HepG2 (cell line): Measurements from ENCODE around the gene TNFRSF1B. TPM values are rescaled to one million over a fixed set of nuclear protein-coding genes. Genes with fewer than 3 reads are reported as not detected.

Experiments
- ATAC-seq: fragments of 200-7000 bp; cut with Tn5 transposase; 3 replicates; pipeline ENCODE4 v1.9.1; 2020; ENCODE audit warnings: mild to moderate bottlenecking, moderate library complexity
- BruUV-seq: library from RNA; stranded (reverse); fragments of 400-500 nt; replicated peaks from 2 replicates; lab custom pipeline; 2021; lab: Mats Ljungman, UMichigan
- CTCF ChIA-PET: fragments of 300-600 bp; formaldehyde crosslinking; extraction: SDS; loops from one replicate; lab custom pipeline; 2021; ENCODE audit warnings: low total read pairs, inconsistent platforms, low intra/inter-chr PET ratio; lab: Yijun Ruan, JAX
- POLR2A ChIA-PET: fragments of 350-600 bp; sonication (Branson Sonifier 250); formaldehyde crosslinking; loops from one replicate; lab custom pipeline; 2020; ENCODE audit warnings: antibody characterized with exemption, inconsistent platforms; lab: Yijun Ruan, JAX
- DNase-seq: peaks from one replicate; pipeline ENCODE4 v3.0.0-alpha.2; 2015; ENCODE audit warnings: low spot score
- FAIRE-seq: peaks from 3 replicates; lab custom pipeline; 2011; peaks lifted over from hg19 to GRCh38; lab: Jason Lieb, UNC
- H2AFZ ChIP-seq: one replicate; pipeline ENCODE4 v1.6.1; 2011; ENCODE audit warnings: low read length, inconsistent platforms
- H3K27ac ChIP-seq: fragments of 300-600 bp; 3 replicates; pipeline ENCODE4 v1.8.0; 2011; ENCODE audit warnings: mixed run types, mild to moderate bottlenecking, mixed read lengths, low read length, inconsistent platforms; ENCODE audit not compliant: insufficient read depth; ENCODE audit errors: extremely low read length
- H3K27me3 ChIP-seq, 2 experiments: fragments of 200-600 bp in 1 of 2; 2 replicates in 1 of 2; 3 replicates in 1 of 2; pipeline versions ENCODE4 v1.6.0 to v1.8.0; 2011; ENCODE audit warnings: low read length in 2 of 2, mild to moderate bottlenecking in 2 of 2, moderate library complexity in 2 of 2, inconsistent platforms in 1 of 2; ENCODE audit not compliant: insufficient read depth in 2 of 2, control insufficient read depth in 1 of 2
- H3K36me3 ChIP-seq, 2 experiments: fragments of 200-600 bp in 1 of 2; replicated peaks in 1 of 2; 2 replicates in 1 of 2; 3 replicates in 1 of 2; pipeline versions ENCODE4 v1.5.1 to v1.8.0; 2011; ENCODE audit warnings: low read length in 2 of 2, inconsistent platforms in 1 of 2; ENCODE audit not compliant: insufficient read depth in 2 of 2, control insufficient read depth in 1 of 2
- H3K4me1 ChIP-seq: 2 replicates; pipeline ENCODE4 v1.5.1; 2012; ENCODE audit warnings: low read length, inconsistent platforms; ENCODE audit not compliant: insufficient read depth
- H3K4me2 ChIP-seq: 2 replicates; pipeline ENCODE4 v1.6.0; 2011; ENCODE audit warnings: low read depth, low read length, inconsistent platforms
- H3K4me3 ChIP-seq, 3 experiments: fragments of 200-600 bp in 1 of 3; sonication (generic), shearing (Covaris generic) in 1 of 3; replicated peaks in 1 of 3; 2 replicates each; pipeline ENCODE4 v1.5.1; 2011 to 2016; ENCODE audit warnings: low read length in 3 of 3, inconsistent platforms in 2 of 3, low read depth in 2 of 3, mild to moderate bottlenecking in 2 of 3, control low read depth in 1 of 3, mixed read lengths in 1 of 3; ENCODE audit not compliant: insufficient read depth in 1 of 3
- H3K79me2 ChIP-seq: one replicate; pipeline ENCODE4 v1.6.1; 2011; ENCODE audit warnings: low read length, inconsistent platforms; ENCODE audit not compliant: insufficient read depth
- H3K9ac ChIP-seq: 2 replicates; pipeline ENCODE4 v1.6.0; 2011; ENCODE audit warnings: mild to moderate bottlenecking, low read depth, low read length, inconsistent platforms; ENCODE audit not compliant: insufficient read depth
- H3K9me3 ChIP-seq: 2 replicates; pipeline ENCODE4 v1.5.1; 2012; ENCODE audit warnings: mild to moderate bottlenecking, low read length
- H4K20me1 ChIP-seq: 2 replicates; pipeline ENCODE4 v1.6.0; 2011; ENCODE audit warnings: inconsistent platforms, mild to moderate bottlenecking, low read length, moderate library complexity; ENCODE audit not compliant: insufficient read depth
- E2F2 ChIP-seq: sonication (generic); formaldehyde crosslinking; IDR thresholded peaks from 2 replicates; pipeline ENCODE4 v1.4.0; 2020; ENCODE audit warnings: missing genetic modification reagents, borderline replicate concordance
- ELF1 ChIP-seq: sonication (generic); formaldehyde crosslinking; IDR thresholded peaks from 2 replicates; pipeline ENCODE4 v1.4.0; 2020; ENCODE audit warnings: missing genetic modification reagents
- RFXANK ChIP-seq: IDR thresholded peaks from 2 replicates; pipeline ENCODE4 v1.6.1; 2016
- STAT5B ChIP-seq: sonication (generic); formaldehyde crosslinking; IDR thresholded peaks from 2 replicates; pipeline ENCODE4 v1.4.0; 2020; ENCODE audit warnings: missing genetic modification reagents
- ZNF138 ChIP-seq: sonication (generic); formaldehyde crosslinking; IDR thresholded peaks from 2 replicates; pipeline ENCODE4 v1.5.0; 2020; ENCODE audit warnings: mild to moderate bottlenecking, low read depth, missing genetic modification reagents
- ZNF274 ChIP-seq: sonication (generic); formaldehyde crosslinking; IDR thresholded peaks from 2 replicates; pipeline ENCODE4 v1.5.1; 2020; ENCODE audit warnings: mild to moderate bottlenecking, missing genetic modification reagents
- ZNF598 ChIP-seq: sonication (generic); formaldehyde crosslinking; IDR thresholded peaks from 2 replicates; pipeline ENCODE4 v1.5.1; 2020; ENCODE audit warnings: mild to moderate bottlenecking, missing genetic modification reagents, borderline replicate concordance
- ZNF792 ChIP-seq: IDR thresholded peaks from 2 replicates; pipeline ENCODE4 v1.6.1; 2016
- WGBS: methylation state at CpG from one replicate; pipeline ENCODE4 v1.1.6; 2017; ENCODE audit warnings: low lambda C conversion rate; 5-methylcytosine and 5-hydroxymethylcytosine counted together
- in situ Hi-C: cut with HindIII; loops from 2 replicates; pipeline ENCODE4 v1.10.0; 2017; ENCODE audit warnings: low pct_unique_long_range_greater_than_20kb; ENCODE audit not compliant: extremely low pct_ligation_motif_present
- intact Hi-C: fragments of 100-400 bp; cut with micrococcal nuclease; formaldehyde crosslinking; loops from one replicate; pipeline ENCODE4 v1.10.0; 2022; ENCODE audit not compliant: unreplicated experiment
- polyA plus RNA-seq, 8 experiments: library from polyadenylated mRNA; depleted of rRNA in 3 of 8; stranded (reverse) in 7 of 8; unstranded in 1 of 8; fragments of >200 nt; fragmentation: Illumina TruSeq in 4 of 8; extraction: Trizol in 4 of 8; gene quantifications; 2 replicates each; pipeline versions ENCODE4 v1.2.1 to v1.2.3, GENCODE V29; 2011 to 2016; ENCODE audit warnings: low read depth in 4 of 8, missing spikeins in 1 of 8, mixed read lengths in 1 of 8; ENCODE audit not compliant: insufficient read depth in 1 of 8
- total RNA-seq, 5 experiments: library from RNA; depleted of rRNA; stranded (reverse); fragments of >200 nt; fragmentation: Illumina TruSeq; extraction: Trizol; gene quantifications; 2 replicates each; pipeline ENCODE4 v1.2.3, GENCODE V29; 2016; ENCODE audit warnings: low read depth in 1 of 5

TNFRSF1B gene
- total and polyA plus RNA-seq, 2 of the 13 experiments (the other 11 are each of a cell fraction or from before 2014, with no cell fraction given) = 0.04 to 0.11 TPM

GRCh38 chr1:12229386-12229834, 62.6 kb downstream of the TNFRSF1B start:
- H3K79me2 ChIP-seq = peaks cover 2% of the 10 kb centered on the region
- peak overlapping the region; percentile 76 for H2AFZ ChIP-seq
- FAIRE-seq (no peak), DNase-seq (no peak), ATAC-seq (peak; percentile 37)
- BruUV-seq = no TSS peak
- intact Hi-C loops (no loop called here), in situ Hi-C loops (no loop called here)
- H3K4me1 ChIP-seq = peaks cover 24% of the 10 kb centered on the region
- peaks cover 4% of the 10 kb centered on the region; the same call in 1 of the 2 replicates for H4K20me1 ChIP-seq
- no peaks in the 10 kb centered on the region for H3K9me3 ChIP-seq
- H3K4me3 ChIP-seq = peak overlapping the region in 2 of 3 experiments; percentile 29 to 87; a peak in 5 of 6 replicates
- H3K27ac ChIP-seq = no peak overlapping the region
- TF ChIP-seq ZNF138 (CRISPR knock-in tag) (no peak), ZNF274 (CRISPR knock-in tag) (no peak), ZNF598 (no peak), E2F2 (CRISPR knock-in tag) (no peak), ELF1 (CRISPR knock-in tag) (0 out of 2 replicates have a peak, but pooled peaks have one; percentile 16), ZNF792 (CRISPR knock-in tag) (no peak), STAT5B (no peak), RFXANK (CRISPR knock-in tag) (no peak)
- peak overlapping the region; percentile 79 for H3K4me2 ChIP-seq
- H3K9ac ChIP-seq = peak overlapping the region; percentile 43; the same call in 1 of the 2 replicates
- ChIA-PET CTCF (interaction anchor here (1.7 kb wide), 1 partner anchor 47 kb away, joined by 7 read pairs; no protein-coding TSS in a partner anchor), POLR2A (no interaction called here)
- 52% methylated on average over 13 of the region's 13 CpGs for WGBS
- no peaks in the 10 kb centered on the region for H3K36me3 ChIP-seq
- H3K27me3 ChIP-seq = no peaks in the 10 kb centered on the region; a peak in 1 of 5 replicates
